CD4-positive, alpha-beta T cell treated with Interferon alpha-2 for 1 hour (primary cell): ENCODE data around the gene NPAS1.

Experiments used
- DNase-seq, 2 donors: peaks; one replicate each; pipeline ENCODE4 v3.0.0-alpha.2; 2020 to 2022

Gene NPAS1

DNA sequence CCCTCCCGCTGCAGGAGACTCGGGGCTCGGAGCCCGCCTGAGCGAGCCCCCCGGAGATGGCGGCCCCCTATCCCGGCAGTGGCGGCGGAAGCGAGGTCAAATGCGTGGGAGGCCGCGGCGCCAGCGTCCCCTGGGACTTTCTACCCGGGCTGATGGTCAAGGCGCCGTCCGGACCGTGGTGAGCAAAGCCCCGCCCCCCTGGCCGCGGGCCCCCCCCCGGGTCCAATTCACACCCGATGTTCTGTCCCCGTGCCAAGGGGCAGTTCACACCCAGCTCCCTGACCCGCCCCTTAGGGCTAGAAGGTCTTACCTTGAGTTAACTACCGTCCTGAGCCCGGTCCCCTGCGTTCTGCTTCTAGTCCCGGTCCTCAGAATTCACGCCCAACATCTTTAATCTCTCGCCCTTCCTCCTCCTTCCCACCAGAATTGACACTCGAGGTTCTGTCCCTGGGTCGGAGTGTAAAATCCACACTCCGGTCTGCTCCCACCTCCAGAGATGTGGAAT, 1.4 kb downstream of the NPAS1 start:
- no peak for DNase-seq

DNA sequence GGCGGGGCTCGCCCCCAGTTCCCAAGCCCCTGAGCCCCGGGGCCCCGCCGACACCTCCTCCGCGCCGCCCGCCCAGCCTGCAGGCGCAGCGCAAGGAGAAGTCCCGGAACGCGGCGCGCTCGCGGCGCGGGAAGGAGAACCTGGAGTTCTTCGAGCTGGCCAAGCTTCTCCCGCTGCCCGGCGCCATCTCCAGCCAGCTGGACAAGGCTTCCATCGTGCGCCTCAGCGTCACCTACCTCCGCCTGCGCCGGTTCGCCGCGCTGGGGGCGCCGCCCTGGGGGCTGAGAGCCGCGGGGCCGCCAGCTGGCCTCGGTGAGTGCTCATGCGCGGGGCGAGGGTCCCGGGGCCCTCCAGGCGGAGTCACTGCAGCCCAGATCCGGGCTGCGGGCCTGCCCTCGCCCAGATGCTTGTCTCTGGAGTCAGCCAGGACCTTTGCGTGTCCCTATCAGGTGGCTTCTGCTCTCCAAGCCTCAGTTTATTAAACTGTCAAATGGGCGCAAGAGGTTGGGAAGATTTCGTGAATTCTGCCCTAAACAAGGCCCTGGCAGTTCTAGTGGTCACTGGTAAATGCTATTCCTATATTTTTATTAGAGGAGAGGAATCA, 2.0 kb downstream of the NPAS1 start:
- no peak for DNase-seq

DNA sequence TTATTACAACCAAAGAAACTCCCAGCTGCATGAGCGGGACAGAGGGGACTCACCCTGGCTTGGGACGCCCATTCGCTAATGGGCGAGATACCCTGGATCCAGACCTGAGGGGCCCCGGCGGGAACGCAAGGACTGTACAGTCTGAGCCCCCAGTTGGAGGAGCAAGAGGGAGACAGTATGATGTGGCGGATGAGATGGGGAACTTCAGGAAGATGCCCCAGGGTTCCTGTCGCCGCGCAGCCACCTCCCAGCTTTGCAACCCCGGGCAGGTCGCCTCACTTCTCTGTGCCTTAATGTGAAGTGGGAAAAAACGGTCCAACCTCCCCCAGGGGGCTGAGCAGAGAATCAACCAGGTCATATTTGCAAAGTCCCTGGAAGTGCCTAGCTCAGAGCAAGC, 2.5 kb downstream of the NPAS1 start:
- DNase-seq: no peak

DNA sequence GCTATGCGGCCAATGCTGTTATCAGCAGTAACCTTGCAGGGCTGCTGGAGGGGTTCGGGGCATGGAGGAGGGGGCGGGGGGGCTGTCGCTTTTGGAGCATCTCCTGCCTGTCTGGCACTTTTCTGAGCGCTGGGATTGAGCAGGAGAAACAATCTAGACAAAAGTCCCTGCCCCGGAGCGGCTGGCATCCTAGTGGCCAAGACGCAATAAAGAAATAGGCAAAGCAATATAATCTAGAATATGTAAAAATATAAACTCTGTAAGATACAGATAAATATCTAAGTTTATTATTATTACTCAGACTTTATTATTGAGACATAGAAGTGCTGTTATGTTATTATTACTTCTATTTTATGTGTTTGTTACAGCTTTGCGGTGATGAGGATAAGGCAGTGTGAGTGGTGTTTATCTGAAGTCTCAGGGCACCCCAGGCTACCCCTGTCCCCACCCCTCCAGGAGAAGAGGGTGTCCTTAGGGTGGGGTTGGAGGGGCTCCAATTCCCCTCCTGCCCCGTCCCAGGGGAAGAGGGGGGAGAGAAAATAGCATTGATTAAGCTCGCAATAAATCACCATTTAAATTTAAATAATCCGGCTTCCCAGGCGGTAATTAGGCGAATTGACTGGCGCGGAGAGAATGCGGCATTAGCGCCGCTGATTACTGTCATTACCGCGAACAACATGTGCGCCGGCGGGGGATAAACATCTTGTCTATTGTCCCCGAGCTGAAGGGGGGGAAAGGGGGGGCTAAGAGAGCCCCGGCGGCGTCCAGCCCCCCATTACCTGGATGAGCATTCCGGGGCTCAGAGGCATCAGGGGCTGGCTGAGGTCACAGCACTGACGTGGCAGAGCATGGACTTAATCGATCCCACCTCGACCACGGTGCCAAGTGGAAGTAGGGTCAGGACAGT, 3.2 kb downstream of the NPAS1 start:
- no peak for DNase-seq

DNA sequence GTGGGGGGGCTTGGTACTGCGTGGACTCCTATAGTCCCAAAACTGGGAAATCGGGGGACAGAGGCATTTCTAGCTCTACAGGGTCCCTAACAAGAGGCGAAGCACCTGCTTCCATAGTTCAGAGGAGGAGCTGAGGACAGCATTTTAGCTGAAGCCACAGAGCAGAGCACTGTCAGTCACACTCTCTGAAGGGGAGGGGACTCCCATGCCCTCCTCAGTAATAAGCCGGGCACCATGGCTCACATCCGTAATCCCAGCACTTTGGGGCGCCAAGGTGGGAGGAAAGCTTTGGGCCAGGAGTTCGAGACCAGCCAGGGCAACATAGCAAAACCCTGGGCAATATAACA, 3.8 kb downstream of the NPAS1 start:
- no peak for DNase-seq

DNA sequence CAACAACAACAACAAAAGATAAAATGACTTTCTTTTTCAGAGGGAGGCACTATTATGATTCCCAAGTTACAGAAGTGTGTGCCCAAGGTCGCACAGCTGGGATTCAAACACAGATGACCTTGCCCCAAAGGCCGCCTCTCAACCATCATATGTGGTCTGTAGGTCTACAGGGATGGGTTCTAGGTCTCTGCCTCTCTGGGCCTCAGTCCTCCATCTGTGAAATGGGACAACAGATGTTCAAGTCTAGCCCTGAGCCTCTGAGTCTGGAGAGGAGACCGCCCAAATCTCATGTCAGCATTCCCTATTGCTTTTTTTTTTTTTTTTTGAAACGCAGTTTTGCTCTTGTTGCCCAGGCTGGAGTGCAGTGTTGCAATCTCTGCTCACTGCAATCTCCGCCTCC, 4.9 kb downstream of the NPAS1 start:
- DNase-seq: no peak

DNA sequence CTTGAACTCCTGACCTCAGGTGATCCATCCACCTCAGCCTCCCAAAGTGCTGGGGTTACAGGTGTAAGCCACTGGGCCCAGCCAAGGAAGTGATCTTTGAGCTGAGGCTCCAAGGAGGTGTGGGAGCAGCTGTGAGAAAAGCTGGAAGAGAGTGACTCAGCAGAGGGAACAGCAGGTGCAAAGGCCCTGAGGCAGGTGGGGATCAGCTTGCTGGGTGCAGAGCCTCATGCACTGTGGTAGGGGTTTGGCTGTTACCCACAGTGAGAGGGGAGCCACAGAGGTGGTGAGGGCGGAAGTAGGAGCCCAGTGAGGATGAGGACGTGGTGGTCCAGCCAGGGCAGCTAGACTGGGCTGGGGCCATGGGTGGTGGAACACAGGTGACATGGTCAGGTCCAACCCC, 6.5 kb downstream of the NPAS1 start:
- no peak for DNase-seq

DNA sequence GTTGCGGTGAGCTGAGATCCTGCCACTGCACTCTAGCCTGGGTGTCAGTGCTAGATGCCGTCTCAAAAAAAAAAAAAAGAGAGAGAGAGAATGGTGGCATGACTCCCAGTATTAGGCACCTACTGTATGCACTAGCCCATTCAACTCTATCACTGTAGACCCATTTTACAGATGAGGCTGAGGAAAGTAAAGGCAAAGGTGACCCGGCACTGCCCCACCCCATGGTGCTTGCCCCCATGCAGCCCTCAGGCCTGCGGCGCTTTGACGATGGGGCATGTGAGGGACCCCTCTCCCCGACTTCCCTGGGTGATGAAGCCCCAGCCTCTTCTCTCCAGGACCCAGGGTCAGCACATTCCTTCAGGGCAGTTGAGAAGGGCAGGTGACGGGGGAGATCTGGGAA, 7.3 kb downstream of the NPAS1 start:
- DNase-seq: no peak

DNA sequence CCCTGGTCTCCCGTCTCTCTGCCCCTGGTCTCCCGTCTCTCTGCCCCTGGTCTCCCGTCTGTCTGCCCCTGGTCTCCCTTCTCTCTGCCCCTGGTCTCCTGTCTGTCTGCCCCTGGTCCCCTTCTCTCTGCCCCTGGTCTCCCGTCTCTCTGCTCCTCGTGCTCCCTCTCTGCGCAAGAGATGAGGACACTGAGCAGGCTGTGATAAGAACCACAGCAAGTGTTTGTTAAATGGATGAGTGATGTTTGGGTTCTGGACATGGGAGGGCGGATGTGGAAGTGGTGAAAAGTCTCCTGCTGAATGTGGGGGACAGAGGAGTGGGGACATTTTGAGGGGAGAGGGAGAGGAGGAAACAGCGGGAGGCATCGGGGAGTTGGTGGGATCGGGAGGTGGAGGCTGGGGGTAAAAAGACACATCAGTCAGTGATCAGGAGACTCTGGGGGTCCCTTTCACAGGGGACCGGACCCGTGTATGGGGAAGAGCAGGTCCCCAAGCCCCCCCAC, 8.0 kb downstream of the NPAS1 start:
- no peak for DNase-seq

DNA sequence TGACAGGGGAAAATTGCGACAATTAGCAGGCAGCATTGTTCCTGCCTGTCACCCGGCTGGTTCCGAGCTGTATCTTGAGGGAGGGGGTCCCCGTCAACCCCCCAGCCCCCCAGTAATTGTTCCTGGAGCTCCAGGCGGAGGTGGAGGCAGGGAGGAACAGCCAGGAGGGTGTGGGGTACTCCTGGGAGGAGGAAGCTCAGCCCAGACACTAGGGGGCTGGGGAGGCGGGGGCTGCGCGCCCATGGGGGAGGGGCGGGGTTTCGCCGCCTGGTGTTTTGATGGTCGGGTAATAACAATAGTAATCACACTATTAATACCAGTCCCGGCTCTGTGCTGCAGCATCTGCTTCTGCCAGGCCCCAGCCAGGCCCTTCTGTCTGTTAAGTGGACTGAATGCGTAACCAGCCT, 8.6 kb downstream of the NPAS1 start:
- no peak for DNase-seq

DNA sequence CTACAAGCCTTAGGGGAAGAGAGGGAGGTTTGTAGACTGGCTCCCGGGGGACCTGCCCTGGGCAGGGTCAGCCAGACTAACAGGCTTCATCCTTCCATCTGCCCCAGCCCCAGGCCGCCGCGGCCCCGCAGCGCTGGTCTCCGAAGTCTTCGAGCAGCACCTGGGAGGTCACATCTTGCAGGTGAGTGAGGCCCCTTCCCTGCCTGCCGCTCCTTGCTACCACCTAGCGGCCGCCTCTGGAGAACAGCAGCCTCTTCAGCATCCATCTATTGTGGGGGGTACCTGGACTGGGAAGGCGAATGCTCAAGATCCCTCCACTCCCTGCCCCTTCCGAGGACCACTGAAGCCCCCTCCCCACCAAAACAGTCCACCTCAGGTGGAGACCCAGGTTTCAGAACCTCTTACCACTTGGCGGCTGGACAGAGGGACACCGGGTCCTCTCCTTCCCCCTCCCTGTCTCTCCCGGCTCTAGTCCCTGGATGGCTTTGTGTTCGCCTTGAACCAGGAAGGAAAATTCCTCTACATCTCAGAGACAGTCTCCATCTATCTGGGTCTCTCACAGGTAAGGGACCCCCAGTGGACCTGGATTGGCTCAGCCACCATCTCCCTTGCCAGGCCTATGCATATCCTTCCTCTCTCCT, 12.7 kb downstream of the NPAS1 start:
- peak; percentile 62 to 73 for DNase-seq

DNA sequence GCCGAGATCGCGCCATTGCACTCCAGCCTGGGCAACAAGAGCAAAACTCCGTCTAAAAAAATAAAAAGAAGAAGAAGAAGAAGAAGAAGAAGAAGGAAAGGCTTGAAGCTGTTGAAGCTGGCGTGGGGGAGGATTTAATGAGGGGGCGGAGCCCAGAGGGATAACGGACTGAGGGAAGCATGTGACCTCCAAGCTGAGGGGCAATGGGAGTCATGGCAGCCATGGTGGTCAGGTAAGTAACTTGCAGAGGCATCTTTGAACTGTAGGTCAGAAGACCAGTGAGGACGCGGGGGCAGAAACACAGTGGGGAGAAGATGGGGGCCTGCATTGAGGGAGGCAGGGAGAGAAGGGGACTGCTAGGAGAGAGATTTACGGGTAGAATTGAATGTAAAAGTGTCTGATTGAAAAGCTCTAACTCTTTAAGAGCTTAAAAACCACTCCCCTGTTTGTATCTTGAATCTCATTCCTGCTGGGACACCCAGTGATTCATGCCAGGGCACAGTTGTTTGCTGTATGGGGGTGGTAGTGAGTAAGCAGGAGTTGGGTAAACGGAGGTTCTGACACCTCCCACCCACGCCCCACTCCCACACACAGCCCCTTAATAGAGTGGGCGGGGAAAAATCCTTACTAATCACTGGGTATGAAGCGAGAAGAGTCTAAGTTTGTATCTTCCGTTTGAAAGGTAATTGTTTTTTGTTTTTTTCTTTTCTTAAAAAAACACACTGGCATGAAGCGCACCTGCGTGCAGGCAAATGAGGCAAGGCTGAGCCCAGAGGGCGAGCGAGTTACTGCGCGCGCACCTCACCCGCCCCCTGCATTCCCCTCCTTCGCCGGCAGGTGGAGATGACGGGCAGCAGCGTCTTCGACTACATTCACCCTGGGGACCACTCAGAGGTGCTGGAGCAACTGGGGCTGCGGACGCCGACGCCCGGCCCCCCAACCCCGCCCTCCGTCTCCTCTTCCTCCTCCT, 15.8 kb downstream of the NPAS1 start:
- DNase-seq: peak; percentile 93 to 96

DNA sequence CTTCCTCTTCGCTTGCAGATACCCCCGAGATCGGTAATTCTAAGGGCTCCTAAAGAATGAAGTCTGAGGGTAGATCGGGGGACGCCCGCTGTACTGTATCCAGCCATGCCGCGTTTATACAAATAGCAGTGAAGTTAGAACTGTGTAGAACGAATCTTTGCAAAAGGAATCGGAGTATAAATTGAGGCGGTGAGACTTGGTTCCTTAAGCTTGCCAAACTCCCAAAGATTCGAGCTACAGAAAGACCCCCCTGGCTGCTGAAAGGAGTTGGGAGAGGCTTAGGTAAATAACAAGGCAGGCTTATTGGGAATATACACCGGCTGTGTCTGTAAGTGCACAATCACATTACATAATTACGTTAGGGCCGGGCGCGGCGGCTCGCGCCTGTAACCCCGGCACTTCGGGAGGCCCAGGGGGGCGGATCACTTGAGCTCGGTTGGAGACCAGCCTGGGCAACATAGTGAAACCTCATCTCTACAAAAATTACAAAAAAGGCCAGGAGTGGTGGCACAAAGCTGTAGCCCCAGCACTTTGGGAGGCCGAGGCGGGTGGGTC, 16.5 kb downstream of the NPAS1 start:
- no peak for DNase-seq

DNA sequence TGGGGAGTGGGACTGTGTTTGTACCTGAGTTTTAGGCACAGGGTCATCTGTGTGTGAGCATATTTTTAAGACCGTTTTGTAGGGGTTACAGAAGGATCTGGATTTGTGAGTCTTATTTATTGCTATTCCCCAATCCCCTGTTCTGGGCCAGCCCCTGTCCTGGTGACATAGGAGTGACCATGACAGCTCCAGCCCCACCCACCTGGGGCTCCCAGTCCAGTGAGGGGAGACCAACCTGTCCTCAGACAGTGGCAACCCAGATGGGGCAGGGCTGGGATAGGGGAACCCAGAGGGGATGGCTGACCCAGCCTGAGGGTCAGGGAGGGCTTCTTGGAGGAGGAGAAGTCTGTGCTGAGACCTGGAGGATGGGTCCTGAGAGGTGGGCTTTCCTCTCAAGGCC, 18.1 kb downstream of the NPAS1 start:
- DNase-seq: no peak

DNA sequence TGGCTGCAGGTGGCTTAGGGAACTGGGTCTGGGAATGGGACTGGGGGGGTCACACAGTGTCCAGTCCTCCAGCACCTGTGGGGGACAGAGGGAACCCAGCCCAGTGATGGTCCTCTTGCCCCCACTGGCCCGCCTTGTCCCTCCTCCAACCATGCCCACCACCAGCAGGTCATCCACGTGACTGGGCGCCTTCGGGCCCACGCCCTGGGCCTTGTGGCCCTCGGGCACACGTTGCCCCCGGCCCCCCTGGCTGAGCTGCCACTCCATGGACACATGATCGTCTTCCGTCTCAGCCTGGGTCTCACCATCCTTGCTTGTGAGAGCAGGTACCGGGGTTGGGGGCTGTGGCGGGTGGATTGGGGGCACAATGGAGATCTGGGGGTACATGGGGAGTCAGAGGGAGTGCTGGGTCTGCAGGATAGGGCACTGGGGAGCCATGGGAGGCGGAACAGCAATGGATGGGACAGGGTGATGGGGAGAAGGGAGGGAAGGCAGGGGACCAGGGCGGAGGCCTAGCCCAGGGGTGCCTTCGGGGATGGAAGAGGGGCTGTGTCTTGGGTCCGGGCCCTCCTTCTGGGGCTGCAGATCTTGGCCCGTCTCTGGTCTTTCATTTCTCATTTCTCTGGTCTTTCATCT, 19.7 kb downstream of the NPAS1 start:
- no peak for DNase-seq

DNA sequence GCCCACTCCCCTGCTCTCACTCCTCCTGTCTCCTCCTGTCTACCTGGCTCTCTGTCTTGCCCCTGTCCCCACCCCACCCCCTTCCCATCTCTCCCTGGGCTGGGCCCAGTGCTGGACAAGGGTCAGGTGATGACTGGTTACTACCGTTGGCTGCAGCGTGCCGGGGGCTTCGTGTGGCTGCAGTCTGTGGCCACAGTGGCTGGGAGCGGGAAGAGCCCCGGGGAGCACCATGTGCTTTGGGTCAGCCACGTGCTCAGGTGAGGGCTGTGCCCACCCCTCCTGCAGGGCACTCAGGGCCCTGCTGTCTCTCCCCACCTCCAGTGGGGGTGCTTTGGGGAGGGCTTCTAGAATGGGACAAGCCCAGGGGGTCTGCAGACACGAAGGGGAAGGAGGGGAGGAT, 21.2 kb downstream of the NPAS1 start:
- DNase-seq: no peak

DNA sequence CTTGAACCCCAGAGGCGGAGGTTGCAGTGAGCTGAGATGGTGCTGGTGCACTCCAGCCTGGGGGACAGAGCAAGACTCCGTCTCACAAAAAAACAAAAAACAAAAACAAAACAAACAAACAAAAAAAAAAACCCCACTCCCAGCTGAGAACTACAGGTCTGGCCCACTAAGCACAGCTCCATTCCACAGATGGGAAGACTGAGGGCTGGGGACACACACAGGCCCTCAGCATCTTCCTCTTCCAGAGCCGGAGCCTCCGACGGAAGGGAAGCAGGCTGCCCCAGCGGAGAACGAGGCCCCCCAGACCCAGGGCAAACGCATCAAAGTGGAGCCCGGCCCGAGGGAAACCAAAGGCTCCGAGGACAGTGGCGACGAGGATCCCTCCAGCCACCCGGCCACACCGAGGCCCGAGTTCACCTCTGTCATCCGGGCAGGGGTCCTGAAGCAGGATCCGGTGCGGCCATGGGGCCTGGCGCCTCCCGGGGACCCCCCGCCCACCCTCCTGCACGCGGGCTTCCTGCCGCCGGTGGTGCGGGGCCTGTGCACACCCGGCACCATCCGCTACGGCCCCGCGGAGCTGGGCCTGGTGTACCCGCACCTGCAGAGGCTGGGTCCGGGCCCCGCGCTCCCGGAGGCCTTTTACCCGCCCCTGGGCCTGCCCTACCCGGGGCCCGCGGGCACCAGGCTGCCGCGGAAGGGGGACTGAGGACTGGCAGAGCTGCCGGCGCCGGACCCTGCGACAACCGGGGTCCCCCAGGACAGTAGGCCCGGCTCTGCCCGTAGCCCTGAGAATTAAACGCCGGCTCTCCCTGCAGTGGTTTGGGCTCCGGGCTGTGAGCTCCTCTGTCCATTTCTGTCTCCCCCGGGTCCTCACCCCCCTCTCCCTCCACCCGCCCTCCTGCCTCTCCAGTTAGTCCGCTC, 25.6 kb downstream of the NPAS1 start:
- no peak for DNase-seq

DNA sequence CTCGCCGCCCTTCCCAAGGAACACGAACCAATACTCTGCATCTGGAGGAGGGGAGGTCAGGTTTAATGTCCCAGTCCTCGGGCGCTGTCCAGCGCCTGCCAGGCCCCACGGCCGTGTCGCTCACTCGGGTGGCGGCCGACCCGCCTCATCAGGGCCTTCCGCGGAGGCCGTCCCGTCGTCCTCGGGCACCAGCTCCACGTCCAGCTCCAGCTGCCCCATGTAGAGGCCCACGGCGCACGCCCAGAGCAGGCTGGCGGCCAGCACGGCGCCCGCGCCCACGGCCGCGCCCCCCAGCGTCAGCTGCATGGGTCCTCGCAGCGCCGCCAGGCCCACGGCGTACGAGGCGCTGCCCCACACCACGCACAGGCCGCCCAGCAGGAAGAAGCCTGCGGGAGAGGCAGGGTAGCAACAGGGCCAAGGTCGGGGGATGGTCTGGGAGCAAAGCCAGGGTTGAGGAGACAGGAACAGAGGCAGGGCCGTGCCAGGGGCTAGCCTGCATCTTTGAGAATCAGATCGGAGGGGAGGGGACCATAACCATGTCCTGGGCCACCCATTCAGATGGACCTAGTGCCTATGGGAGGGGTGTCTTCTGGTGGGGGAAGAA, 26.3 kb downstream of the NPAS1 start:
- DNase-seq: no peak

DNA sequence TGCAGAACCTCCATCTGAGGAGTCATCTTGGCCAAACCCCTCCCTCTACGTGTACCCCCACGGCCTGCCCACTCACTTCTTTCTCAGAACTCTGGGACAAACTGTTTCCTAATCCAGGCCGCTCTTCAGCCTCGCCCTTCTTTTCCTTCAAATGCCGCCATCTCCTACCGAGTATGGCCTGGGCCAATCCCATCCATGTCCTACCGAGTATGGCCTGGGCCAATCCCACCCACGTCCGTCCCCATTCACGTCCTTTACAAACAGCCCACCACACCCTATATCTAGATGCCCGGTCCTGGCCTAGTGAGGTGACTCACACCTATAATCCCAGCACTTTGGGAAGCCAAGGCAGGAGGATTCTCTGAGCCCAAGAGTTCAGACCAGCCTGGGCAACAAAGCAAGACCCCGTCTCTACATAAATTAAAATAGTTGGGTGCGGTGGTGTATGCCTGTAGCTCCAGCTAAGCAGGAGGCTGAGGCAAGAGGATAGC, 27.7 kb downstream of the NPAS1 start:
- DNase-seq: no peak
